Esophagus muscularis mucosa (tissue), 4 donors: Measurements from ENCODE around the gene CBLN2. TPM values are rescaled to one million over a fixed set of nuclear protein-coding genes. Genes with fewer than 3 reads are reported as not detected.

Experiments used
- DNase-seq: peaks from one replicate; pipeline ENCODE4 v3.0.0-alpha.2; 2017; ENCODE audit errors: extremely low spot score
- H3K27ac ChIP-seq, 4 donors: fragments of 200-600 bp; sonication (generic); replicated peaks in 1 of 4; 1 replicate in 3 of 4; 2 replicates in 1 of 4; pipeline ENCODE4 v1.5.1; 2016 to 2019; ENCODE audit warnings: mild to moderate bottlenecking in 1 of 4
- H3K27me3 ChIP-seq, 4 donors: fragments of 200-600 bp; sonication (generic); one replicate each; pipeline versions ENCODE4 v1.5.1 to v1.6.0; 2016 to 2019
- H3K36me3 ChIP-seq, 4 donors: fragments of 200-600 bp; sonication (generic); one replicate each; pipeline ENCODE4 v1.5.1; 2016 to 2019
- H3K4me1 ChIP-seq, 4 donors: fragments of 200-600 bp; sonication (generic); one replicate each; pipeline ENCODE4 v1.5.1; 2016 to 2019
- H3K4me3 ChIP-seq, 4 donors: fragments of 200-600 bp; sonication (generic); 1 replicate in 2 of 4; 2 replicates in 2 of 4; pipeline ENCODE4 v1.5.1; 2016 to 2019; ENCODE audit warnings: mild to moderate bottlenecking in 4 of 4, moderate library complexity in 1 of 4
- H3K9me3 ChIP-seq, 4 donors: fragments of 200-600 bp; sonication (generic); 1 replicate in 3 of 4; 2 replicates in 1 of 4; pipeline ENCODE4 v1.5.1; 2016 to 2019
- EP300 ChIP-seq: sonication (generic); formaldehyde crosslinking; IDR thresholded peaks from one replicate; pipeline ENCODE4 v1.6.1; 2017; ENCODE audit warnings: antibody characterized with exemption
- POLR2A ChIP-seq: fragments of 450-650 bp; IDR thresholded peaks from one replicate; pipeline ENCODE4 v1.6.1; 2017; ENCODE audit warnings: antibody characterized with exemption, moderate library complexity, mild to moderate bottlenecking, low read depth
- POLR2AphosphoS5 ChIP-seq, 2 donors: sonication (generic); formaldehyde crosslinking; IDR thresholded peaks; one replicate each; pipeline ENCODE4 v1.6.1; 2017; ENCODE audit warnings: antibody characterized with exemption in 2 of 2
- WGBS: methylation state at CpG from one replicate; pipeline ENCODE4 v1.1.5; 2018; 5-methylcytosine and 5-hydroxymethylcytosine counted together
- intact Hi-C: fragments of 100-400 bp; cut with DNase I; formaldehyde crosslinking; loops from one replicate; pipeline ENCODE4 v1.15.1; 2023
- total RNA-seq, 4 donors: library from RNA; depleted of rRNA; stranded (reverse); fragments of >200 nt; gene quantifications; one replicate each; pipeline versions ENCODE4 v1.1.0 to v1.2.1, GENCODE V29; 2016
- TF ChIP-seq, protein P1 (sequence below), 3 experiments: fragments of 200-600 bp in 2 of 3; fragments of 450-650 bp in 1 of 3; sonication (generic) in 2 of 3; IDR thresholded peaks; one replicate each; pipeline ENCODE4 v1.5.1; 2017 to 2019; ENCODE audit warnings: antibody characterized with exemption in 3 of 3, mild to moderate bottlenecking in 2 of 3, moderate library complexity in 1 of 3

The CBLN2 gene
- under 1 TPM in 3 of 4 donors, not detected in 1; 0.13 to 0.33 (median 0.17) TPM for total RNA-seq

DNA sequence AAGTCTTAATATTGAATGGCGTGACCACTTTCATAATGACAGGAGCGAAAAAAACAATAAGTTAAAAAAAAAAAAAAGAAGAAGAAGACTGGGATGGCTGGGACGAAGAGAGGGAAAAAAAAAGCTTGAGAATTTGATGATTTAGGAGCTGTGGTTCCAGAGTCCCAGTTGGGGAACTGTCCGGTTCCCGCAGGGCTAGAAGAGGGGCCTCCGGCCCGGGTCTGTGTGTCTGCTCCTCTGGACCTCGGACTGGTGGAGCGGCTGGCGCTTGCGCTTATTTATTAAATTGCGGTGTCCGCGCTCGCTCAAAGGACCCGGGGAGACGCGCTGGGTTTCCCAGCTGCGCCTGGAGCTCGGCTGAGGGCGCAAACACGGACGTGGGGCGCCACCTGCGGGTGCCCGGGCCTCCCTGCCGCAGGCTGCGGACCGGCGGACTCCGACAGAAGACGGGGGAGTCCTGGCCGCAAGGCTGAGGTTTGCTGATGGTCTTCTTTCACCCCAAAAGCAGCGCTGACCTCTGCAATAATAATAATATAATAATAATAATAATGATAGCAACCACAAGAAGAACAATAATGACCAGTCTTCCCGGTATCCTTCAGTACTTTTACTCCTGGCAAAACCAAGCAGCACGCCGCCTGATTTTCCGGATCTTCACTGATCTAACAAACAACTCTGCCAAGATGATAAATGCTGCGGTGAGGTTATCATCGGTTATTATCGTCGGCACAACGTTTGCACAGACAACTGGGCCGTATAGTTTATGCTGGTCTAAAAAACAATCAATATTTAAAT, at the start of gene CBLN2:
Gene CBLN2, minus strand, starts transcription at position 251 of the 795 bp plus-strand sequence. CDS start 2,182 bp downstream, outside the sequence.
- no peak for DNase-seq
- H3K36me3 ChIP-seq, result no peaks in the 10 kb centered on the region
- no peak within 1 kb of the TSS for H3K27ac ChIP-seq
- peaks cover 4 to 30% (median 26%) of the 10 kb centered on the region in 4 donors for H3K4me1 ChIP-seq
- intact Hi-C loops, result no loop called here
- no peaks in the 10 kb centered on the region for H3K9me3 ChIP-seq
- H3K4me3 ChIP-seq, result peak within 1 kb of the TSS in 3 of 4 donors; percentile 24 to 36 (median 30)
- peaks cover 0 to 59% (median 4%) of the 10 kb centered on the region in 4 donors for H3K27me3 ChIP-seq
- WGBS, result 5% methylated on average over 27 of the region's 44 CpGs
- TF ChIP-seq, protein P1, sequence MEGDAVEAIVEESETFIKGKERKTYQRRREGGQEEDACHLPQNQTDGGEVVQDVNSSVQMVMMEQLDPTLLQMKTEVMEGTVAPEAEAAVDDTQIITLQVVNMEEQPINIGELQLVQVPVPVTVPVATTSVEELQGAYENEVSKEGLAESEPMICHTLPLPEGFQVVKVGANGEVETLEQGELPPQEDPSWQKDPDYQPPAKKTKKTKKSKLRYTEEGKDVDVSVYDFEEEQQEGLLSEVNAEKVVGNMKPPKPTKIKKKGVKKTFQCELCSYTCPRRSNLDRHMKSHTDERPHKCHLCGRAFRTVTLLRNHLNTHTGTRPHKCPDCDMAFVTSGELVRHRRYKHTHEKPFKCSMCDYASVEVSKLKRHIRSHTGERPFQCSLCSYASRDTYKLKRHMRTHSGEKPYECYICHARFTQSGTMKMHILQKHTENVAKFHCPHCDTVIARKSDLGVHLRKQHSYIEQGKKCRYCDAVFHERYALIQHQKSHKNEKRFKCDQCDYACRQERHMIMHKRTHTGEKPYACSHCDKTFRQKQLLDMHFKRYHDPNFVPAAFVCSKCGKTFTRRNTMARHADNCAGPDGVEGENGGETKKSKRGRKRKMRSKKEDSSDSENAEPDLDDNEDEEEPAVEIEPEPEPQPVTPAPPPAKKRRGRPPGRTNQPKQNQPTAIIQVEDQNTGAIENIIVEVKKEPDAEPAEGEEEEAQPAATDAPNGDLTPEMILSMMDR (IDR thresholded peaks at IDR 0.05), result peak in 1 of 3 experiments; percentile 58
- TF ChIP-seq POLR2AphosphoS5 (IDR thresholded peaks at IDR 0.05), result no peak

DNA sequence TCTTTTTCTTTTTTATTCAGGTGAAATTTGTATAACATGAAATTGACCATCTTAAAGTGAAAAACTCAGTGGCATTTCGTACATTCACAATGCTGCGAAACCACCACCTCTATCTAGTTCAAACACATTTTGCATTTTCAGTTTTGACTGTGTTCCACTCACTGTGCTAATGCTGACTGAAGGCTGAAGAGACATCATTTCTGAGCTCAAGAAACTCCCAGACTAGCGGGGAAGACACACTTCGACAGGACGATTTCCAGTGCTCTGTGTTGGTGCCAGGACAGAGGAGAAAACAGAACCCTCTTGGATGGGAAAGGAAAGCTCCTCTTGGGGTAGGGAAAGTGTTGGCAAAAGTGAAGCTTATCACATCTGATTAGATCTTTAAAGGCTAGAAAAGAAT, 44.2 kb upstream of the CBLN2 start:
- Histone ChIP-seq H3K36me3 (no peaks in the 10 kb centered on the region), H3K9me3 (no peaks in the 10 kb centered on the region), H3K27ac (no peak overlapping the region), H3K27me3 (no peaks in the 10 kb centered on the region), H3K4me3 (no peak overlapping the region), H3K4me1 (no peaks in the 10 kb centered on the region)
- WGBS, result 72% methylated on average over 5 of the region's 5 CpGs
- DNase-seq, result no peak
- intact Hi-C loops, result no loop called here
- TF ChIP-seq POLR2A (no peak), EP300 (no peak), POLR2AphosphoS5 (IDR thresholded peaks at IDR 0.05) (no peak)
- TF ChIP-seq, protein P1 (IDR thresholded peaks at IDR 0.05), result no peak

- no peak for DNase-seq
- Histone ChIP-seq H3K36me3 (no peaks in the 10 kb centered on the region), H3K9me3 (no peaks in the 10 kb centered on the region), H3K4me1 (no peaks in the 10 kb centered on the region), H3K27me3 (no peaks in the 10 kb centered on the region), H3K4me3 (no peak overlapping the region), H3K27ac (no peak overlapping the region)
- TF ChIP-seq, protein P1 (IDR thresholded peaks at IDR 0.05), result no peak
- no peak for TF ChIP-seq POLR2AphosphoS5 (IDR thresholded peaks at IDR 0.05)
- no peak for TF ChIP-seq POLR2A
- no peak for TF ChIP-seq EP300
- WGBS, result 98% methylated on average over 3 of the region's 3 CpGs
- intact Hi-C loops, result no loop called here
Measured at GRCh38 chr18:72584787-72585186, 40.6 kb upstream of the CBLN2 start.

GRCh38 chr18:72581976-72582375, 37.8 kb upstream of the CBLN2 start:
- TF ChIP-seq EP300 (no peak), POLR2A (no peak), POLR2AphosphoS5 (IDR thresholded peaks at IDR 0.05) (no peak)
- TF ChIP-seq, protein P1 (IDR thresholded peaks at IDR 0.05), result no peak
- WGBS, result 71% methylated on average over 3 of the region's 3 CpGs
- Histone ChIP-seq H3K4me3 (no peak overlapping the region), H3K36me3 (no peaks in the 10 kb centered on the region), H3K9me3 (no peaks in the 10 kb centered on the region), H3K27ac (no peak overlapping the region), H3K27me3 (no peaks in the 10 kb centered on the region), H3K4me1 (no peaks in the 10 kb centered on the region)
- no peak for DNase-seq
- intact Hi-C loops, result no loop called here
